Progenitor cell of endocrine pancreas (in vitro differentiated cells): ENCODE data around the gene HOXC4. TPM values are rescaled to one million over a fixed set of nuclear protein-coding genes. Genes with fewer than 3 reads are reported as not detected.

Experiments used
- DNase-seq: peaks from one replicate; pipeline ENCODE4 v3.0.0; 2021; ENCODE audit warnings: low spot score; ENCODE audit not compliant: unreplicated experiment
- H3K27ac Mint-ChIP-seq: 2 replicates; pipeline ENCODE4 v1.8.0; 2021; ENCODE audit warnings: mild to moderate bottlenecking, moderate library complexity, mixed read lengths
- H3K27me3 Mint-ChIP-seq: 2 replicates; pipeline ENCODE4 v1.8.0; 2021; ENCODE audit warnings: mixed read lengths
- H3K36me3 Mint-ChIP-seq: 2 replicates; pipeline ENCODE4 v1.8.0; 2022; ENCODE audit warnings: mixed read lengths; ENCODE audit not compliant: insufficient read depth
- H3K4me1 Mint-ChIP-seq: 2 replicates; pipeline ENCODE4 v1.8.0; 2021; ENCODE audit warnings: low read depth, mixed read lengths
- H3K4me3 Mint-ChIP-seq: 2 replicates; pipeline ENCODE4 v1.8.0; 2021; ENCODE audit warnings: low read depth, mild to moderate bottlenecking, moderate library complexity, mixed read lengths
- H3K9me3 Mint-ChIP-seq: 2 replicates; pipeline ENCODE4 v1.8.0; 2021; ENCODE audit warnings: low read depth, mixed read lengths
- CTCF ChIP-seq: fragments of 200-600 bp; sonication (generic); IDR thresholded peaks from one replicate; pipeline ENCODE4 v1.5.0; 2021; ENCODE audit warnings: antibody characterized with exemption, mild to moderate bottlenecking; ENCODE audit not compliant: unreplicated experiment
- total RNA-seq: library from RNA; stranded (reverse); gene quantifications from 2 replicates; pipeline ENCODE4 v1.2.1, GENCODE V29; 2021

Gene HOXC4
- total RNA-seq, 1 donor from 2014 or later, result 19.8 TPM

- TF ChIP-seq CTCF, result peak; percentile 28
- Mint-ChIP-seq H3K27me3 (peaks cover 92% of the 10 kb centered on the region), H3K4me3 (no peak overlapping the region), H3K9me3 (no peaks in the 10 kb centered on the region), H3K4me1 (peaks cover 6% of the 10 kb centered on the region), H3K36me3 (no peaks in the 10 kb centered on the region), H3K27ac (no peak overlapping the region)
- no peak for DNase-seq
Measured at GRCh38 chr12:54021432-54022013, 32.1 kb upstream of the HOXC4 start.

- Mint-ChIP-seq H3K27ac (no peak overlapping the region), H3K36me3 (no peaks in the 10 kb centered on the region), H3K4me3 (no peak overlapping the region), H3K4me1 (peaks cover 2% of the 10 kb centered on the region), H3K27me3 (peaks cover 94% of the 10 kb centered on the region), H3K9me3 (no peaks in the 10 kb centered on the region)
- no peak for DNase-seq
- no peak for TF ChIP-seq CTCF
Measured at GRCh38 chr12:54022960-54023884, 30.4 kb upstream of the HOXC4 start.

- no peak for DNase-seq
Measured at GRCh38 chr12:54024127-54024526, 29.5 kb upstream of the HOXC4 start.

GRCh38 chr12:54024581-54025305 lies 28.9 kb upstream of the HOXC4 start:
- no peak for TF ChIP-seq CTCF
- Mint-ChIP-seq H3K36me3 (no peaks in the 10 kb centered on the region), H3K27ac (no peak overlapping the region), H3K4me1 (peaks cover 6% of the 10 kb centered on the region), H3K27me3 (peaks cover 96% of the 10 kb centered on the region), H3K9me3 (no peaks in the 10 kb centered on the region), H3K4me3 (no peak overlapping the region)
- DNase-seq, result no peak

More at GRCh38 chr12:54024127-54024526, 29.5 kb upstream of the HOXC4 start:
- Mint-ChIP-seq H3K27me3 (peaks cover 97% of the 10 kb centered on the region), H3K4me3 (no peak overlapping the region), H3K4me1 (peaks cover 2% of the 10 kb centered on the region), H3K9me3 (no peaks in the 10 kb centered on the region), H3K27ac (no peak overlapping the region), H3K36me3 (no peaks in the 10 kb centered on the region)
- no peak for TF ChIP-seq CTCF
